ENCODE results near the gene DLG2.
"Not testable (repeated sequence)": the region's sequence is repeated elsewhere in the genome, so short reads cannot be mapped to it uniquely, and the experiment has no call there.

The DLG2 gene

GRCh38 chr11:83793310-83793709 lies 1833.8 kb downstream of the DLG2 start:
- DNase-seq, result no peak

GRCh38 chr11:83791557-83791956 lies 1835.6 kb downstream of the DLG2 start:
- no peak for DNase-seq

DNA sequence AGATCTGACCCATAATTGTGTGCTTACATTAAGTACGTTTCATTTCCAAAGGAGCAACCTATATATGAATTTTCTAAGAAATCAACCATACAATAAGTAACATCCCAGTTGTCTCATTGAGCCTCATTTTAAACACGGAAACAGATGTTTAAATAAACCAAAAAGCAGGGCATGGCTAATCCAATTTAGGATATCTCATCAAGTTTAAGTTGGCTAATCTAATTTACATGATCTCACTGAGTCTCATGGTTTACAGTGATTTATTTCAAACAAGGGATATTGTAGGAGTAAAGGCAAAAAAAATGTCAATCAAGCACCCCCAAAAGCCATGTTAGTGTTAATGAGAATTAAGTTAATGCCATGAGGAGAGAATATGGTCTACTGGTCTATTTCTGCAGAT lies 1841.2 kb downstream of the DLG2 start:
- DNase-seq, result no peak

DNA sequence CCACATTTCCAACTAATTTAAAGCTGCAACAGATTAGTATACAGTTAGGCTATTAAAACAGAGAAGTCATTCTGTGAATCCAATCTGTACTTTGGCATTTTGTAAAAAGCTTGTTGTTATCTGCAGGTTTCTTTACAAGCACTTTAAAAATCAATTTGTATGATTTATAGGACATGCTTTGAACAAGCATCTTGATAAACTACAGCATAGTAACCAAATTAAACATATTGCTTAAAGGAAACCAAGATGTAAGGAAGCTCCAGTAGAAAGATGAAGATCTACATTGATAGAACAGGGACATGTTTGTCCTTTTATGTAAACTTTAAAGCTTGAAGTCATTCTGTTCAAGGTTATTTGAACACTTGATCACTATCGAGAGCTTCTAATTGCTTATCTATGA lies 1842.7 kb downstream of the DLG2 start:
- no peak for DNase-seq

DNA sequence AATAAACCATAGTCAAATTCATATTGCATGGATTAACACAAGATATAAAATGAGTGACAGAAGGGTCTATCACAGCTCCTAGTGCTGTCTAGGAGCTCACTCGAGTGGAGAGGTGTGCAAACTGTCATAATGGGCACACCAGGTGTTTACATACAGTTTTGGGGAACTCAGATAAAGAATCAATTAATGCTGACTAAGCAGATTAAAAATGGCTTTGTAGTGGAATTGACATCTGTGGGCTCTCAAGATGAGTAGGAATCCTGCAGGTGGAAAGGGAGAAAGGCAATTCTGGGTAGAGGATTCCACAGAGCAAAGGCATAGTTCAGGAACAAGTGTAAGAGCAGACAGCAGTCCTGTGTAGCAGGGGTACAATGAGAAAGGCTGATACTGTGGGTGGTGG lies 1844.8 kb downstream of the DLG2 start:
- DNase-seq, result no peak

DNA sequence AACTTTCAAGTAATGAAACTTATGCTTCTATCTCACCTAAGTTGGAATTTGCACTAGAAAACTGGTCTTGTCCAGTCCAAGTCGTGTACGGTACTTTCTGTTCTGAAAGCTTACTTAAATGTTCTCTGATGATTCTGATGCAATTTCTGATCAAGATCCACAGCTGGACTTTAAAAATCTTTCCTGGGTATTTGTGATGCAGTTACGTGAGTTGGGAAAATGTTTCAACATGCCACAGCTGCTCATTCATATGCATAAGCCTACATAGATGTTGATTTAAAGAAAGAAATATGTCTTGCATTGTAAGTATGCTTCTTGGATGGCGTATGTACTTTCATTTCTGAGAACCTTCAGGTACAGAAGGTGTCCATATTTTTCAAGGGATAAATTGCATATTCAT lies 1847.3 kb downstream of the DLG2 start:
- no peak for DNase-seq

DNA sequence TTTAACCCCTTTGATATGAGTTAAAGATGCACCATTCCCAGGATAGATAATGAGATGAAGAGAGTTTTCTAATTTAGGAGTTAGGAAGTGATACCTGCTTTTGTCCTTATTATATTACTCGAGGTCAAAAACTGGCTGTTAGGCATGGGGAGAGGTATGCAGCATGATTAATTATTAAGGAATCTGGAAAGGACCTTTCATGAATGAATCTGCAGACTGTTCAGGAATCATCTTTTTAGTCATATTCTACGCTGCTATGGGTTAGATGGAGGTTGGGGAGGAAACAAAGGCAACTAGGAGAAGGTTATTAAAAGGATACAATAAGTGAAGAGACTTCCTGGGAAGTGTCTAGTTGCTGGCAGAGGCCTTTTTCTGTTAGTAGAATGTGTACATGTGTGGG lies 1848.5 kb downstream of the DLG2 start:
- DNase-seq, result peak; percentile 17

DNA sequence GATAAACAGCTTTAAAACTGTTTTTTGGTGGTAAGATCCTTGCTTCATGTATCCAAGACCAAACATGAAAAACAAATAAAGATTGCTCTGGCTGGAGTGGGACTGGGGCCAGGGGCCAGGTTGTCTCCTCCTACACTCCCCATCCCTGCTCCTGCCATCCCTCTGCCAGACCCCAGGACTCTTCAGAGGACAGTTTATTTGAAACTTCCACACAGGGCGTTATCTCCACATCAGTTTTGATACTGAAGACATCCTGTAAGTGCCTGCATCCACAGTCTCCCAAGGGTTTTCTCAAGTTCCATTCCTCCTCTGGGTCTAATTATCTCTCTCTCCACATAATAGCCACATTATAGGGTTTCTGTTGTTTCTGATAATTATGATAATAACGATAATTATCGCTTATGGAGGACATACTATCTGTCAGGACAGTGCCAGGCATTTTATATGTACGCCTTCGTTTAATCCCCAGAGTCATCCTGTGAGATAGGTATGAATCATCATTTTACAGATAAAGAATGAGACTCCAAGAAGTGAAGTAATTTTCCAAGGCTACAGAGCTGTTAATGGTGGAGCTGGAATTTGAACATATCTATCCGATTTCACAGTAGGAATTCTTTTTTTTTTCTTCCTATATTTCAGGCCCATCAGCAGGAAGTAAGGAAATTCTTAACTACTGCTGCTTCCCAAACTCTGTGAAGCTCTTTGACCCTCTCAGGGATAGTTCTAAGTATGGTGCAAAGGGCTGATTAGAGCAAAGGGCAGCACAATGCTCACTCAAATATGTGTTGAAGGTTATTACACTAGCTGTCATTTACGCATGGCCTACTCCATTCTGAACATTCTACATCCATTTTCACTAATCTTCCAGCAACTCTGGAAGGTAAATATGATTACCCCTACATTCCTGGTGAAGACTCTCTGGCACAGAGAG lies 1852.9 kb downstream of the DLG2 start:
- peak; percentile 72 for DNase-seq

DNA sequence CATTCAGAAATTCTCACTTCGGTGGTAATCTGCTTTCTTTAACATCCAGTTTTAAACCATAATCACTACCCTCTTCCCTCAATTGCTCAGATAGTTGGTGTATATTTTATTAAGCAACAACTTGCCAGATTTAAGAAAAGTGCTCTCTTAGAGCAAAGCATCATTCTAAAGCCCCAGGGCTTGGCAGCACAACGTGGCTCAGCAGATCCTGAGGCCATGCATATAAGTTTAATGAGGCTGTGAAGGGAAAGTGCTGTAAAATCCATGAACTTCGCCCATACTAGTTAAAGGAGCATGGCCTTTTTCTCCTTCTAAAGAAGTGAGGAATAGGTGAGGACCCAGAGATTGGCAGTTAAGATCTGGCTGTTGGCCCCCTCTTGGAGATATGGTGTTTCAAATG lies 1858.7 kb downstream of the DLG2 start:
- DNase-seq, result no peak

DNA sequence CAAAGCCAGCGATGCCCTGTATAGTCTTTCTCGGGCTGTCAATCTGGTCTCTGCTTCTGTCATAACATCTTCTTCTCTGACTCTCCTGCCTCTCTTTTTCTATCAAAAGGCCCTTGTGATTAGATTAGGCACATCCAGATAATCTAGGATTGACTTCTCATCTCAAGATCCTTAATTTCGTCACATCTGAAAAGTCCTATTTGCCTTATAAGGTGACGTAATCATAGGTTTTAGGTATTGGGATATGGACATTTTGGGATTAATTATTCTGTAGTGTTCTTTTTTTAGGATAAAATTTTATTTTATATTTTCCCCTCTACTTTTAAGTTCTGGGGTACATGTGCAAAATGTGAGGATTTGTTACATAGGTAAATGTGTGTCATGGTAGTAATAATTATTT lies 1860.2 kb downstream of the DLG2 start:
- no peak for DNase-seq

GRCh38 chr11:83764643-83765042 lies 1862.5 kb downstream of the DLG2 start:
- no peak for DNase-seq

DNA sequence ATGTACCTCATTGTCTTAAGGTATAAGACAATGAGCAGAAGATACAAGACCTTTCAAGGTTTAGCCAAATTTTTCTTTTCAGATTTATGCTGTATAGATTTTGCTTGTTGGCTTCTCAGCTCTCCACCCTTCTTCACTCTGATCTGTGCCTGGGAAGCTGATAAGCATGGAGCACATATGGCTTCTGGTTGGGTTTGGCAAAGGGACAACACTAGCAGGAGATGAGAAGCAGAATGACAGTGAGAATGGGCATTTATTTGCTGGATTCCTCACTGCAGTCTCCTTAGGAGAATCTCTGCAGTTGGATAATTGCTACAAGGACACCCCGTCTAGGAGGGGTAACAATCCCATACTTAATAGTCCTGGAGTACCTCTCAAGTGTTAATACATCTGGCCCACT lies 1866.2 kb downstream of the DLG2 start:
- DNase-seq, result no peak

- no peak for DNase-seq
Observed at GRCh38 chr11:83759148-83759547, 1868.0 kb downstream of the DLG2 start.

DNA sequence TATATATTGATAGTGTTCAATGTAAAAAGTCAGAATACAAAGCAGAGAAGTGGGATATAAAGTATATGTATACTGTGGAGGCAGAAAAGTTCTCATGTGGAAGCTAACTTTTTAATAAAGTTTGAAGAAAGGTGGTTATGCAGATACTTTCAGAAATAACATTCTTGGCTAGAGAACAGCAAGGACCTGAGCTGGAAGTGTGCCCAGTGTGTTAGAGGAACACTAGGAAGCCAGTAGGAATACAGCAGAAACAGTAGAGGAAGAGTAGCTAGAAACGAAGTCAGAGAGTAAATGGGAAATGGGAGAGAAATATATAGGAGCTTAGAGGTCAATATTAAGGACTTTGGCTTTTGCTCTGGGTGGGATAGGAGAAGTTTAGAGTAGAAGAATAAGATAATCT lies 1876.1 kb downstream of the DLG2 start:
- DNase-seq, result no peak

GRCh38 chr11:83746921-83747585 lies 1880.1 kb downstream of the DLG2 start:
- no peak for DNase-seq

- no peak for DNase-seq
Observed at GRCh38 chr11:83744620-83745192, 1882.4 kb downstream of the DLG2 start.

- no peak for DNase-seq
Observed at GRCh38 chr11:83736684-83737083, 1890.5 kb downstream of the DLG2 start.

DNA sequence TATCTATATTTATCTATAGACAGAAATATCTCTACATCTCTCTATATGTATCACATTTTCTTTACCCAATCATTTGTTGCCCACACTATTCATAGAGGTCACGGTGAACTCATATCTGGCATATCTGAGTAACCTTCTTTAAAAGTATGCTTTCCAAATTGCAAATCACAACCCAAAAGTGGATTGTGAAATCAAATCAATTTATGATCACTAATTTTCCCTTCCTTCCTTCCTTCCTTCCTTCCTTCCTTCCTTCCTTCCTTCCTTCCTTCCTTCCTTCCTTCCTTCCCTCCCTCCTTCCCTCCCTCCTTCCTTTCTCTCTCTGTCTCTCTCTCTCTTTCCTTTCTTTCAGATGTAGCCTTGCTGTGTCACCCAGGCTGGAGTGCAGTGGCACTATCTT lies 1893.0 kb downstream of the DLG2 start:
- no peak for DNase-seq

DNA sequence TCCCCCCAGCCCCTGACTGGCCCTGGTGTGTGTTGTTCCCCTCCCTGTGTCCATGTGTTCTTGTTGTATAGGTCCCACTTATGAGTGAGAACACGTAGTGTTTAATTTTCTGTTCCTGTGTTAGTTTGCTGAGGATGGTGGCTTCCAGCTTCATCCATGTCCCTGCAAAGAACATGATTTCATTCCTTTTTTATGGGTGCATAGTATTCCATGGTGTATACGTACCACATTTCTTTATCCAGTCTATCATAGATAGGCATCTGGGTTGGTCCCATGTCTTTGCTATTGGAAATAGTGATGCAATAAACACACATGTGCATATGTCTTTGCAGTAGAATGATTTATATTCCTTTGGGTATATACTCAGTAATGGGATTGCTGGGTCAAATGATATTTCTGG lies 1895.9 kb downstream of the DLG2 start:
- not testable (repeated sequence) for DNase-seq

DNA sequence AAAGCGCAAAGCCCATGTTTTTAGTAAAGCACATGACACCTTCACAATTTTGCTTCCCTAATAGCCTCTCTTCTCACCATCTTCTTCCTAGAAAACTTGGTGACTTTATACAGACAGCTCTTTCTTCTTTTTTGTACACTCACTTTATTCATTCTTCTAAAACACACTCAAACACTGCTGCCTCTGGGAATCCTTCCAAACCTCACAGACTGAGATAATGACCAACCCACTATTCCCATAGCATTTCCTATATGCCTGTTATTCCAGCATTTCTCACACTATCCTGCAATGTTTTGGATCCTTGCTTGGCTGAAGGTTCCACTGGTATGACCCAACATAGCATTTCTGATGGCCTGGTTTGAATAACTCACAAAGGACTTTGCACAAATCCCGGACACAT lies 1898.9 kb downstream of the DLG2 start:
- no peak for DNase-seq

- no peak for DNase-seq
Observed at GRCh38 chr11:83727251-83727650, 1899.9 kb downstream of the DLG2 start.

GRCh38 chr11:83726316-83726715 lies 1900.8 kb downstream of the DLG2 start:
- DNase-seq, result no peak

- DNase-seq, result no peak
Observed at GRCh38 chr11:83725728-83726127, 1901.4 kb downstream of the DLG2 start.

- DNase-seq, result no peak
Observed at GRCh38 chr11:83725269-83725560, 1901.9 kb downstream of the DLG2 start.
